K562 (cell line): ENCODE measurements around the gene CREB3L1. TPM values are rescaled to one million over a fixed set of nuclear protein-coding genes. Genes with fewer than 3 reads are reported as not detected.

ENCODE experiments used
- ATAC-seq: fragments of 200-7000 bp; cut with Tn5 transposase; 3 replicates; pipeline ENCODE4 v1.9.1; 2020; ENCODE audit warnings: moderate library complexity
- BruUV-seq: library from RNA; stranded (reverse); fragments of 400-500 nt; replicated peaks from 2 replicates; lab custom pipeline; 2021; lab: Mats Ljungman, UMichigan
- CTCF ChIA-PET: fragments of 300-600 bp; formaldehyde crosslinking; extraction: SDS; loops from one replicate; lab custom pipeline; 2021; ENCODE audit warnings: low intra/inter-chr PET ratio; lab: Yijun Ruan, JAX
- POLR2A ChIA-PET: fragments of 300-600, 350-650 bp; sonication (Branson Sonifier 250); formaldehyde crosslinking; extraction: SDS; loops from one replicate; lab custom pipeline; 2021; ENCODE audit warnings: antibody characterized with exemption, inconsistent platforms; lab: Yijun Ruan, JAX
- DNase-seq, 4 experiments: peaks; one replicate each; pipeline versions ENCODE4 v3.0.0 to v3.0.0-alpha.2; 2011 to 2018; ENCODE audit warnings: low spot score in 3 of 4, mixed read lengths in 3 of 4; ENCODE audit errors: extremely low read depth in 1 of 4
- FAIRE-seq: peaks from 2 replicates; lab custom pipeline; 2011; peaks lifted over from hg19 to GRCh38; lab: Jason Lieb, UNC
- H2AFZ ChIP-seq: 2 replicates; pipeline ENCODE4 v1.6.0; 2011; ENCODE audit warnings: low read depth, low read length, control low read depth, inconsistent platforms
- H3K27ac ChIP-seq: fragments of 200-600 bp; 3 replicates; pipeline ENCODE4 v1.8.0; 2011; ENCODE audit warnings: low read depth, mild to moderate bottlenecking, control low read depth, inconsistent platforms, low read length, moderate library complexity, mixed read lengths; ENCODE audit errors: extremely low read depth
- H3K27me3 ChIP-seq, 2 experiments: fragments of 300-600 bp in 1 of 2; 2 replicates in 1 of 2; 3 replicates in 1 of 2; pipeline versions ENCODE4 v1.6.0 to v1.8.0; 2011; ENCODE audit warnings: inconsistent platforms in 2 of 2, low read length in 2 of 2, mild to moderate bottlenecking in 1 of 2, mixed read lengths in 1 of 2, moderate library complexity in 1 of 2; ENCODE audit not compliant: control insufficient read depth in 2 of 2, insufficient read depth in 2 of 2
- H3K36me3 ChIP-seq: fragments of 300-600 bp; 3 replicates; pipeline ENCODE4 v1.8.0; 2011; ENCODE audit warnings: mild to moderate bottlenecking, low read length, inconsistent platforms; ENCODE audit not compliant: control insufficient read depth, insufficient read depth
- H3K4me1 ChIP-seq, 2 experiments: fragments of 200-600 bp in 1 of 2; replicated peaks in 1 of 2; 2 replicates in 1 of 2; 3 replicates in 1 of 2; pipeline versions ENCODE4 v1.5.1 to v1.8.0; 2011; ENCODE audit warnings: inconsistent platforms in 2 of 2, low read length in 2 of 2, mild to moderate bottlenecking in 1 of 2, mixed read lengths in 1 of 2, moderate library complexity in 1 of 2; ENCODE audit not compliant: control insufficient read depth in 2 of 2, insufficient read depth in 2 of 2
- H3K4me2 ChIP-seq: 2 replicates; pipeline ENCODE4 v1.6.1; 2011; ENCODE audit warnings: low read length, control low read depth, inconsistent platforms, mixed read lengths; ENCODE audit not compliant: insufficient read depth
- H3K4me3 ChIP-seq: fragments of 200-600 bp; sonication (generic), shearing (Covaris generic); 2 replicates; pipeline ENCODE4 v1.5.1; 2016; ENCODE audit warnings: control low read depth, inconsistent platforms
- H3K79me2 ChIP-seq: fragments of 200-600 bp; 3 replicates; pipeline ENCODE4 v1.8.0; 2011; ENCODE audit warnings: low read length, inconsistent platforms; ENCODE audit not compliant: control insufficient read depth, insufficient read depth
- H3K9ac ChIP-seq, 2 experiments: 2 replicates each; pipeline versions ENCODE4 v1.6.0 to v1.6.1; 2011; ENCODE audit warnings: low read depth in 2 of 2, low read length in 2 of 2, control low read depth in 1 of 2, inconsistent platforms in 1 of 2, mild to moderate bottlenecking in 1 of 2, mixed read lengths in 1 of 2; ENCODE audit not compliant: insufficient read depth in 1 of 2
- H3K9me1 ChIP-seq: one replicate; pipeline ENCODE4 v1.6.0; 2011; ENCODE audit warnings: inconsistent platforms, mild to moderate bottlenecking, low read length, moderate library complexity; ENCODE audit not compliant: control insufficient read depth, insufficient read depth
- H3K9me3 ChIP-seq: replicated peaks from 2 replicates; pipeline ENCODE4 v1.5.1; 2011; ENCODE audit warnings: low read depth, low read length, inconsistent platforms; ENCODE audit not compliant: control insufficient read depth, insufficient read depth
- H4K20me1 ChIP-seq: replicated peaks from 2 replicates; pipeline ENCODE4 v1.6.1; 2011; ENCODE audit warnings: low read length, inconsistent platforms, mixed read lengths; ENCODE audit not compliant: control insufficient read depth, insufficient read depth
- CAMTA2 ChIP-seq: fragments of 250-450 bp; sonication (Bioruptor Pico); conservative IDR thresholded peaks from 2 replicates; pipeline ENCODE4 v1.5.1; 2022
- COPS2 ChIP-seq: fragments of 450-650 bp; conservative IDR thresholded peaks from 2 replicates; pipeline ENCODE4 v1.6.1; 2016; ENCODE audit warnings: mild to moderate bottlenecking, moderate library complexity
- EHMT2 ChIP-seq: fragments of 450-650 bp; IDR thresholded peaks from 2 replicates; pipeline ENCODE4 v1.6.1; 2018; ENCODE audit warnings: antibody characterized with exemption
- FOXJ3 ChIP-seq: sonication (generic); formaldehyde crosslinking; IDR thresholded peaks from 2 replicates; pipeline ENCODE4 v1.4.0; 2020; ENCODE audit warnings: mild to moderate bottlenecking, missing genetic modification reagents
- HNRNPL ChIP-seq: fragments of 200-400 bp; formaldehyde crosslinking; IDR thresholded peaks from 2 replicates; pipeline ENCODE4 v1.6.1; 2017; ENCODE audit warnings: low read depth, mild to moderate bottlenecking, low read length
- JUNB ChIP-seq: fragments of 450-650 bp; formaldehyde crosslinking; conservative IDR thresholded peaks from 2 replicates; pipeline ENCODE4 v1.4.0; 2020; ENCODE audit warnings: mild to moderate bottlenecking
- MAFF ChIP-seq: IDR thresholded peaks from 2 replicates; pipeline ENCODE4 v1.6.1; 2012; ENCODE audit warnings: low read length, improper control_type of control experiment
- NFE2 ChIP-seq: IDR thresholded peaks from 2 replicates; pipeline ENCODE4 v1.6.1; 2014; ENCODE audit warnings: antibody characterized with exemption, low read depth
- PHF21A ChIP-seq: fragments of 450-650 bp; IDR thresholded peaks from 2 replicates; pipeline ENCODE4 v1.6.1; 2017; ENCODE audit warnings: low read depth, borderline replicate concordance
- PHTF2 ChIP-seq: fragments of 250-450 bp; sonication (Bioruptor Pico); IDR thresholded peaks from 2 replicates; pipeline ENCODE4 v1.5.0; 2021; ENCODE audit warnings: mild to moderate bottlenecking
- TRIM24 ChIP-seq, 2 experiments: fragments of 450-650 bp; IDR thresholded peaks; 2 replicates each; pipeline ENCODE4 v1.6.1; 2016
- ZNF24 ChIP-seq: fragments of 450-650 bp; IDR thresholded peaks from 2 replicates; pipeline ENCODE4 v1.6.1; 2016
- WGBS: fragments of 100-300 bp; shearing (Covaris generic); methylation state at CpG from one replicate; pipeline ENCODE4 v1.1.6; 2016; ENCODE audit warnings: low coverage, mixed read lengths; ENCODE audit not compliant: insufficient coverage; ENCODE audit errors: missing lambda C conversion rate; 5-methylcytosine and 5-hydroxymethylcytosine counted together
- in situ Hi-C: fragments of 300-500 bp; cut with MboI; formaldehyde crosslinking; loops from 4 replicates; pipeline ENCODE4 v1.15.0; 2018; ENCODE audit warnings: inconsistent platforms, mixed read lengths
- intact Hi-C: fragments of 100-400 bp; cut with micrococcal nuclease; formaldehyde crosslinking; loops from 2 replicates; pipeline ENCODE4 v1.14.2; 2022
- polyA plus RNA-seq, 8 experiments: library from polyadenylated mRNA; depleted of rRNA in 4 of 8; stranded (reverse) in 5 of 8; unstranded in 3 of 8; fragments of >200 nt; fragmentation: Nextera tagmentation in 2 of 8; fragmentation: Illumina TruSeq in 1 of 8; extraction: Ambion mirVana in 2 of 8; extraction: Trizol in 1 of 8; gene quantifications; 2 replicates each; pipeline versions ENCODE4 v1.2.1 to v1.2.3, GENCODE V29; 2011 to 2014; ENCODE audit warnings: inconsistent platforms in 1 of 8, missing spikeins in 1 of 8
- total RNA-seq, 7 experiments: library from RNA; depleted of rRNA in 6 of 7; stranded (reverse); fragments of >200 nt in 6 of 7; fragmentation: Illumina TruSeq in 2 of 7; extraction: Trizol in 2 of 7; gene quantifications; 2 replicates each; pipeline versions ENCODE4 v1.2.1 to v1.2.3, GENCODE V29; 2011 to 2021; ENCODE audit warnings: low replicate concordance in 1 of 7
- TF ChIP-seq, protein P1 (sequence below): fragments of 450-650 bp; IDR thresholded peaks from 2 replicates; pipeline ENCODE4 v1.6.1; 2017; ENCODE audit warnings: antibody characterized with exemption, mild to moderate bottlenecking
- TF ChIP-seq, protein P2 (sequence below): fragments of 250-450 bp; sonication (Bioruptor Pico); IDR thresholded peaks from 2 replicates; pipeline ENCODE4 v1.5.0; 2021
- TF ChIP-seq, protein P3 (sequence below), 2 experiments: fragments of 450-650 bp; IDR thresholded peaks; 2 replicates each; pipeline ENCODE4 v1.6.1; 2016

Gene CREB3L1
- total and polyA plus RNA-seq, 9 of the 15 experiments (the other 6 are each of a cell fraction or from before 2014, with no cell fraction given), result 1.2 to 27.6 (median 3.7) TPM

DNA sequence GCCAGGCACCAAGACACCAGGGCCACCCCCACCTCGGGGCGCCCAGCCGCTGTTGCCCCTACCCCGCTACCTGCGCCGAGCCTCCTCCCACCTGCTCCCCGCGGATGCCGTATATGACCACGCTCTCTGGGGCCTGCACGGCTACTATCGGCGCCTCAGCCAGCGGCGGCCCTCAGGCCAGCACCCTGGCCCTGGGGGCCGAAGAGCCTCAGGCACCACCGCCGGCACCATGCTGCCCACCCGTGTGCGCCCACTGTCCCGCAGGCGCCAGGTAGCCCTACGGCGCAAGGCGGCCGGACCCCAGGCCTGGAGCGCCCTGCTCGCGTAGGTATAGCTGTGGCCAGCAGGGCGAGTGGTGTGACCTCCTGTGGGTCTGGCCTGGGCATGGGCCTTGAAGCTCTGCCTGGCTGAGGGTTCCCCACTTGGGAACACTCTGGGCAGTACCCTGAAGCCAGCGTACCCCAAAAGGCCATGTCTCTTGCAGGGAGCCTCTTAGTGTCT, 89.2 kb downstream of the CREB3L1 start (continued):
- TF ChIP-seq HNRNPL (peak; percentile 52; the same call in 1 of the 2 replicates), JUNB (CRISPR knock-in tag) (no peak), NFE2 (no peak)

DNA sequence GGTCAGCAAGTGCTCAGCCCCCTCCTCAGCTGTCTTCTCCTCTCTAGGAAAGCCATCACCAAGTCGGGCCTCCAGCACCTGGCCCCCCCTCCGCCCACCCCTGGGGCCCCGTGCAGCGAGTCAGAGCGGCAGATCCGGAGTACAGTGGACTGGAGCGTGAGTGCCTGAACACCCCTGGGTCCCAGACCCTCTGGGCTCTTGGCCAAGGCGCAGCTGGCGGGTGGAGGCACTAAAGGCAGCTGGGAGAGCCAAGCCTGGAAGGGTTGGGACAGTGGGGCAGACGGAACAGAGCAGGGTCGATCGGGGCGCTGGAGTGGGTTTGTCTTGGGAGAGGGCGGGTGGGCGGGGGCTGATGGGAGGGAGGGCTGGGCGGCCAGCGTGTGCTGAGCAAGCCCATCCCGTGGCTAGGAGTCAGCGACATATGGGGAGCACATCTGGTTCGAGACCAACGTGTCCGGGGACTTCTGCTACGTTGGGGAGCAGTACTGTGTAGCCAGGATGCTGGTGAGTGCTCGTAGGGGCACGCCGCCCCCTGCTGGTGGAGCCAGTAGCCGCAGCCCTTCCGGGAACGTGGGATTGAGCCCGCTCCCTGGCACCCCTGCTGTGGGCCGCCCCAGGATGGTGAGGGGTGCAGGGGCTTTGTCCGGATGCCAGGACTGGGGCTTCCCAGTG, 89.9 kb downstream of the CREB3L1 start:
- Histone ChIP-seq H3K9me3 (no peaks in the 10 kb centered on the region), H4K20me1 (no peaks in the 10 kb centered on the region; the same call in none of the 2 replicates), H3K9me1 (peaks cover 3% of the 10 kb centered on the region), H3K36me3 (peaks cover 73% of the 10 kb centered on the region; the same call in 2 of the 3 replicates), H3K4me1 (peaks cover 12 to 53% of the 10 kb centered on the region in 2 experiments), H3K27me3 (no peaks in the 10 kb centered on the region), H3K4me3 (no peak overlapping the region), H3K27ac (peak overlapping the region; percentile 45; the same call in 2 of the 3 replicates), H2AFZ (no peak overlapping the region), H3K79me2 (peaks cover 18% of the 10 kb centered on the region), H3K4me2 (no peak overlapping the region; the same call in 1 of the 2 replicates), H3K9ac (peak overlapping the region in 1 of 2 experiments; percentile 87; a peak in 2 of 4 replicates)
- in situ Hi-C loops (no loop called here), intact Hi-C loops (loop anchor here (1.0 to 5.0 kb wide), 3 partner anchors 15 to 120 kb away; no protein-coding TSS in a partner anchor)
- ATAC-seq (peak; percentile 86), FAIRE-seq (peak; percentile 89), DNase-seq (peak; percentile 57 to 83 (median 64))
- no TSS peak for BruUV-seq
- ChIA-PET CTCF (interaction anchor here (0.6 to 1.5 kb wide), 3 partner anchors 16 to 120 kb away, joined by 3 to 5 read pairs (median 3); no protein-coding TSS in a partner anchor), POLR2A (interaction anchor here (0.6 kb wide), 1 partner anchor 54 kb away, joined by 5 read pairs; no protein-coding TSS in a partner anchor)
- WGBS, result 39% methylated on average over 19 of the region's 32 CpGs
- no peak for TF ChIP-seq PHF21A
- no peak for TF ChIP-seq EHMT2
- TF ChIP-seq FOXJ3 (CRISPR knock-in tag), result no peak
- TF ChIP-seq PHTF2 (CRISPR knock-in tag), result no peak
- TF ChIP-seq CAMTA2 (CRISPR knock-in tag), result no peak
- TF ChIP-seq, protein P1, sequence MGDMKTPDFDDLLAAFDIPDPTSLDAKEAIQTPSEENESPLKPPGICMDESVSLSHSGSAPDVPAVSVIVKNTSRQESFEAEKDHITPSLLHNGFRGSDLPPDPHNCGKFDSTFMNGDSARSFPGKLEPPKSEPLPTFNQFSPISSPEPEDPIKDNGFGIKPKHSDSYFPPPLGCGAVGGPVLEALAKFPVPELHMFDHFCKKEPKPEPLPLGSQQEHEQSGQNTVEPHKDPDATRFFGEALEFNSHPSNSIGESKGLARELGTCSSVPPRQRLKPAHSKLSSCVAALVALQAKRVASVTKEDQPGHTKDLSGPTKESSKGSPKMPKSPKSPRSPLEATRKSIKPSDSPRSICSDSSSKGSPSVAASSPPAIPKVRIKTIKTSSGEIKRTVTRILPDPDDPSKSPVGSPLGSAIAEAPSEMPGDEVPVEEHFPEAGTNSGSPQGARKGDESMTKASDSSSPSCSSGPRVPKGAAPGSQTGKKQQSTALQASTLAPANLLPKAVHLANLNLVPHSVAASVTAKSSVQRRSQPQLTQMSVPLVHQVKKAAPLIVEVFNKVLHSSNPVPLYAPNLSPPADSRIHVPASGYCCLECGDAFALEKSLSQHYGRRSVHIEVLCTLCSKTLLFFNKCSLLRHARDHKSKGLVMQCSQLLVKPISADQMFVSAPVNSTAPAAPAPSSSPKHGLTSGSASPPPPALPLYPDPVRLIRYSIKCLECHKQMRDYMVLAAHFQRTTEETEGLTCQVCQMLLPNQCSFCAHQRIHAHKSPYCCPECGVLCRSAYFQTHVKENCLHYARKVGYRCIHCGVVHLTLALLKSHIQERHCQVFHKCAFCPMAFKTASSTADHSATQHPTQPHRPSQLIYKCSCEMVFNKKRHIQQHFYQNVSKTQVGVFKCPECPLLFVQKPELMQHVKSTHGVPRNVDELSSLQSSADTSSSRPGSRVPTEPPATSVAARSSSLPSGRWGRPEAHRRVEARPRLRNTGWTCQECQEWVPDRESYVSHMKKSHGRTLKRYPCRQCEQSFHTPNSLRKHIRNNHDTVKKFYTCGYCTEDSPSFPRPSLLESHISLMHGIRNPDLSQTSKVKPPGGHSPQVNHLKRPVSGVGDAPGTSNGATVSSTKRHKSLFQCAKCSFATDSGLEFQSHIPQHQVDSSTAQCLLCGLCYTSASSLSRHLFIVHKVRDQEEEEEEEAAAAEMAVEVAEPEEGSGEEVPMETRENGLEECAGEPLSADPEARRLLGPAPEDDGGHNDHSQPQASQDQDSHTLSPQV, result peak; percentile 15; the same call in 1 of the 2 replicates
- no peak for TF ChIP-seq MAFF
- no peak for TF ChIP-seq TRIM24 (IDR thresholded peaks at IDR 0.05)
- TF ChIP-seq, protein P2, sequence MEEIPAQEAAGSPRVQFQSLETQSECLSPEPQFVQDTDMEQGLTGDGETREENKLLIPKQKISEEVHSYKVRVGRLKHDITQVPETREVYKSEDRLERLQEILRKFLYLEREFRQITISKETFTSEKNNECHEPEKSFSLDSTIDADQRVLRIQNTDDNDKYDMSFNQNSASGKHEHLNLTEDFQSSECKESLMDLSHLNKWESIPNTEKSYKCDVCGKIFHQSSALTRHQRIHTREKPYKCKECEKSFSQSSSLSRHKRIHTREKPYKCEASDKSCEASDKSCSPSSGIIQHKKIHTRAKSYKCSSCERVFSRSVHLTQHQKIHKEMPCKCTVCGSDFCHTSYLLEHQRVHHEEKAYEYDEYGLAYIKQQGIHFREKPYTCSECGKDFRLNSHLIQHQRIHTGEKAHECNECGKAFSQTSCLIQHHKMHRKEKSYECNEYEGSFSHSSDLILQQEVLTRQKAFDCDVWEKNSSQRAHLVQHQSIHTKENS, result no peak
- TF ChIP-seq, protein P3, sequence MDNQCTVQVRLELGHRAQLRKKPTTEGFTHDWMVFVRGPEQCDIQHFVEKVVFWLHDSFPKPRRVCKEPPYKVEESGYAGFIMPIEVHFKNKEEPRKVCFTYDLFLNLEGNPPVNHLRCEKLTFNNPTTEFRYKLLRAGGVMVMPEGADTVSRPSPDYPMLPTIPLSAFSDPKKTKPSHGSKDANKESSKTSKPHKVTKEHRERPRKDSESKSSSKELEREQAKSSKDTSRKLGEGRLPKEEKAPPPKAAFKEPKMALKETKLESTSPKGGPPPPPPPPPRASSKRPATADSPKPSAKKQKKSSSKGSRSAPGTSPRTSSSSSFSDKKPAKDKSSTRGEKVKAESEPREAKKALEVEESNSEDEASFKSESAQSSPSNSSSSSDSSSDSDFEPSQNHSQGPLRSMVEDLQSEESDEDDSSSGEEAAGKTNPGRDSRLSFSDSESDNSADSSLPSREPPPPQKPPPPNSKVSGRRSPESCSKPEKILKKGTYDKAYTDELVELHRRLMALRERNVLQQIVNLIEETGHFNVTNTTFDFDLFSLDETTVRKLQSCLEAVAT (IDR thresholded peaks at IDR 0.05), result no peak
- TF ChIP-seq COPS2, result no peak
- no peak for TF ChIP-seq ZNF24
